ENCODE data around the gene ATP6V1B1.

Gene ATP6V1B1

DNA sequence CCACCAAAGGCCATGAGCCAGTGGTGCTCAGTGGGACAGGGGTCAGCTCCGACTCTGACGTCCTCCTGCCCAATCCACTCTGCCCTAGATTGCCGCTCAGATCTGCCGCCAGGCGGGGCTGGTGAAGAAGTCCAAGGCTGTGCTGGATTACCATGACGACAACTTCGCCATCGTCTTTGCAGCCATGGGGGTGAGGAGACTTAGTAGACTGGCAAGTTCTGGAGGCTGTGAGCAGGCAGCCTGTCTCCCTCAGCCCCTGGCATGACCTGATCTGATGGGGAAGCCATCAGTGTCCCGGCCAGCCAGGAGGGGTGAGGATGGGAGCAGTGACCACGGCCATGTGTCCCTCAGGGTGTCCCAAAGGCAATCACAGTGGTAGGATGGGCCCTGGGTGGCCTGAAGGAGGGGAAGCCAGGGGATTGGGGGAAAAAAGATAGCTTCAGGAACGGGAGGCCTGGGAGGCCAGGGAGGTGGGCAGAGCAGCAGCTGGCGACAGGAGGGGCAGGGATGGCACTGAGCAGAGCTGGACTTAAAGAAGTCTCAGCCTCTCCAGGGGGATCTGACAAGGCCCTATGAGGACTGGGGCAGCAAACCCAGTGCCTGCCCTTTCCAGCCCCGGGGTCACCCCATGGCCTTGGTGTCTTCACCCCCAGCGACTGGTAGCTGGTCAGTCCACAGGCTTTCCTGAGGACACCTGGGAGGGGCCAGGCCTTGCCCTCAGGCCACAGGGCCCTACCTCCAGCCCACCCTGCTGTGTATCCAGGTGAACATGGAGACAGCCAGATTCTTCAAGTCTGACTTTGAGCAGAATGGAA lies 25.3 kb downstream of the ATP6V1B1 start:
- H3K27ac Mint-ChIP-seq, result no peak overlapping the region
- no peaks in the 10 kb centered on the region for H3K36me3 Mint-ChIP-seq
- peaks cover 23% of the 10 kb centered on the region for H3K27me3 Mint-ChIP-seq
- H3K9me3 Mint-ChIP-seq (ENCODE audit: low read depth), result no peaks in the 10 kb centered on the region
- H3K4me1 Mint-ChIP-seq (ENCODE audit: low read depth), result peaks cover 13% of the 10 kb centered on the region
- no peak overlapping the region for H3K4me3 Mint-ChIP-seq

DNA sequence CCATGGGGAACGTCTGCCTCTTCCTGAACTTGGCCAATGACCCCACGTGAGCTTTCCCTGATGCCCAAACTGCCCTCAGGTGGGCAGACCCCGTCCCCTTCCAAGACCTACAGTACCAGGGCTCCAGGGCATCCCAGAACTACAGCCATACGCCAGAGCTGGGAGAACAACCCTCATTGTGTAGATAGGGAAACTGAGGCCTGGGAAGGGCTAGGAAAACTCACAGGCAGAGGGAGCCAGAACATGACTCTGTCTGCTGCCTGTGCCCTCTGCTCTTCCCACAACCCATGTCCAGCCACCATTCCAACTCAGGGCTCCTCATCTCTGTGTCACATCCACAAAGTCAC lies 25.9 kb downstream of the ATP6V1B1 start:
- H3K4me1 Mint-ChIP-seq (ENCODE audit: low read depth), result peaks cover 13% of the 10 kb centered on the region
- H3K27me3 Mint-ChIP-seq, result peaks cover 21% of the 10 kb centered on the region
- H3K27ac Mint-ChIP-seq, result no peak overlapping the region
- H3K9me3 Mint-ChIP-seq (ENCODE audit: low read depth), result no peaks in the 10 kb centered on the region
- no peak overlapping the region for H3K4me3 Mint-ChIP-seq
- H3K36me3 Mint-ChIP-seq, result no peaks in the 10 kb centered on the region

- Mint-ChIP-seq H3K9me3 (ENCODE audit: low read depth) (no peaks in the 10 kb centered on the region), H3K36me3 (no peaks in the 10 kb centered on the region), H3K4me3 (no peak overlapping the region), H3K27me3 (peaks cover 21% of the 10 kb centered on the region), H3K4me1 (ENCODE audit: low read depth) (peaks cover 13% of the 10 kb centered on the region), H3K27ac (no peak overlapping the region)
Measured at GRCh38 chr2:70962211-70962884, 26.6 kb downstream of the ATP6V1B1 start.

DNA sequence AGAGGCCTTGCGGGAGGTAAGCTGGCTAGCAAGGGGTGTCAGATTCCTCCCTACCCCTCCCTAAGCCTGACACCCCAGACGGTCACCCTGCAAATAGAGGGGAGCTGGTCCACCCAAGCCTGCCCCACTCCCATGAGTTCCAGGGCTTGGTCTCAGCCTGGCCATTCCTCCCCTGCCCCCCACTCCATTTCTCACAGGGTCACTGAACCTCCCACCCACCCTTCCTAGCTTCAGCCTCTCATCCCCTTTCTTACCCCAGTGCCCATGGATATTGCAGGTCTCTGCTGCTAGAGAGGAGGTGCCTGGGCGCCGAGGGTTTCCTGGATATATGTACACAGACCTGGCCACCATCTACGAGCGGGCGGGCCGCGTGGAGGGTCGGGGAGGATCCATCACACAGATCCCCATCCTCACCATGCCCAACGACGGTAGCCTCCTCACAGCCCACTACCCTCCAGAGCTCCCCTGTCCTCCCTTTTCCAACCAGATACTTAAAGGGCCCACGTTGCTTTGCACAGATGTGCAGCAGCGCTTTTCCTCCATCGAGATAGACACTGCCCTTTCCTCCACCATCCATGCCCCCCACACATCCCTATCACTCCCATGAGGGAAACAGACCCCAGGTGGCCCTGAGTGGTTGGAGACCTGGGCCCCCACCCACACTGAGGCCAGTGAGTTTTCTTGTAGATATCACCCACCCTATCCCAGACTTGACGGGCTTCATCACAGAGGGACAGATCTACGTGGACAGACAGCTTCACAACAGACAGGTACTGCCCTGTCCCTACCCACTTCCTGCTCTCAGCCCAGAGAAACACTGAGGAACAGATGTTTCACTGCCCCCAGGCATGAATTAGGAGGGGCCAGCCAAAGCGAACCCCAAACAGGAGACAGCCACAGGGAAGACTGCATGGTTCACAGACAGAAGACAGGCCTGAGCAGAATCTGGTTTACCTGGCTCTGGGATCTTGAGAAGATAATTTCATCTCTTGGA lies 27.5 kb downstream of the ATP6V1B1 start:
- Mint-ChIP-seq H3K27me3 (peaks cover 20% of the 10 kb centered on the region), H3K27ac (no peak overlapping the region), H3K9me3 (ENCODE audit: low read depth) (no peaks in the 10 kb centered on the region), H3K4me3 (no peak overlapping the region), H3K36me3 (no peaks in the 10 kb centered on the region), H3K4me1 (ENCODE audit: low read depth) (peaks cover 10% of the 10 kb centered on the region)

GRCh38 chr2:70964133-70964532 lies 28.4 kb downstream of the ATP6V1B1 start:
- no peaks in the 10 kb centered on the region for H3K9me3 Mint-ChIP-seq (ENCODE audit: low read depth)
- H3K4me3 Mint-ChIP-seq, result no peak overlapping the region

GRCh38 chr2:70964596-70965386 lies 29.1 kb downstream of the ATP6V1B1 start:
- H3K4me3 Mint-ChIP-seq, result peak overlapping the region; percentile 89
- H3K27me3 Mint-ChIP-seq, result peaks cover 20% of the 10 kb centered on the region
- no peaks in the 10 kb centered on the region for H3K9me3 Mint-ChIP-seq (ENCODE audit: low read depth)
- H3K4me1 Mint-ChIP-seq (ENCODE audit: low read depth), result peaks cover 5% of the 10 kb centered on the region
- no peaks in the 10 kb centered on the region for H3K36me3 Mint-ChIP-seq
- peak overlapping the region; percentile 50 for H3K27ac Mint-ChIP-seq

More at GRCh38 chr2:70964133-70964532, 28.4 kb downstream of the ATP6V1B1 start:
- Mint-ChIP-seq H3K4me1 (ENCODE audit: low read depth) (peaks cover 5% of the 10 kb centered on the region), H3K36me3 (no peaks in the 10 kb centered on the region), H3K27me3 (peaks cover 20% of the 10 kb centered on the region), H3K27ac (no peak overlapping the region)

GRCh38 chr2:70965506-70965905 lies 29.8 kb downstream of the ATP6V1B1 start:
- H3K4me1 Mint-ChIP-seq (ENCODE audit: low read depth), result peaks cover 5% of the 10 kb centered on the region
- peak overlapping the region; percentile 89 for H3K4me3 Mint-ChIP-seq
- H3K9me3 Mint-ChIP-seq (ENCODE audit: low read depth), result no peaks in the 10 kb centered on the region
- H3K27ac Mint-ChIP-seq, result no peak overlapping the region
- peaks cover 19% of the 10 kb centered on the region for H3K27me3 Mint-ChIP-seq
- H3K36me3 Mint-ChIP-seq, result no peaks in the 10 kb centered on the region

GRCh38 chr2:70966681-70967080 lies 31.0 kb downstream of the ATP6V1B1 start:
- Mint-ChIP-seq H3K4me3 (no peak overlapping the region), H3K27me3 (peaks cover 15% of the 10 kb centered on the region), H3K36me3 (no peaks in the 10 kb centered on the region), H3K9me3 (ENCODE audit: low read depth) (no peaks in the 10 kb centered on the region), H3K4me1 (ENCODE audit: low read depth) (peaks cover 5% of the 10 kb centered on the region), H3K27ac (no peak overlapping the region)

- H3K27ac Mint-ChIP-seq, result no peak overlapping the region
- peaks cover 5% of the 10 kb centered on the region for H3K4me1 Mint-ChIP-seq (ENCODE audit: low read depth)
- H3K4me3 Mint-ChIP-seq, result no peak overlapping the region
- H3K27me3 Mint-ChIP-seq, result peaks cover 13% of the 10 kb centered on the region
- no peaks in the 10 kb centered on the region for H3K36me3 Mint-ChIP-seq
- H3K9me3 Mint-ChIP-seq (ENCODE audit: low read depth), result no peaks in the 10 kb centered on the region
Measured at GRCh38 chr2:70967189-70967588, 31.5 kb downstream of the ATP6V1B1 start.

GRCh38 chr2:70974592-70974991 lies 38.9 kb downstream of the ATP6V1B1 start:
- Mint-ChIP-seq H3K4me1 (ENCODE audit: low read depth) (peaks cover 18% of the 10 kb centered on the region), H3K27me3 (peaks cover 2% of the 10 kb centered on the region), H3K27ac (no peak overlapping the region), H3K36me3 (no peaks in the 10 kb centered on the region), H3K9me3 (ENCODE audit: low read depth) (no peaks in the 10 kb centered on the region), H3K4me3 (no peak overlapping the region)

GRCh38 chr2:70975237-70975636 lies 39.5 kb downstream of the ATP6V1B1 start:
- H3K9me3 Mint-ChIP-seq (ENCODE audit: low read depth), result no peaks in the 10 kb centered on the region
- no peak overlapping the region for H3K27ac Mint-ChIP-seq
- no peak overlapping the region for H3K4me3 Mint-ChIP-seq
- peaks cover 18% of the 10 kb centered on the region for H3K4me1 Mint-ChIP-seq (ENCODE audit: low read depth)
- H3K27me3 Mint-ChIP-seq, result peaks cover 2% of the 10 kb centered on the region
- H3K36me3 Mint-ChIP-seq, result no peaks in the 10 kb centered on the region

DNA sequence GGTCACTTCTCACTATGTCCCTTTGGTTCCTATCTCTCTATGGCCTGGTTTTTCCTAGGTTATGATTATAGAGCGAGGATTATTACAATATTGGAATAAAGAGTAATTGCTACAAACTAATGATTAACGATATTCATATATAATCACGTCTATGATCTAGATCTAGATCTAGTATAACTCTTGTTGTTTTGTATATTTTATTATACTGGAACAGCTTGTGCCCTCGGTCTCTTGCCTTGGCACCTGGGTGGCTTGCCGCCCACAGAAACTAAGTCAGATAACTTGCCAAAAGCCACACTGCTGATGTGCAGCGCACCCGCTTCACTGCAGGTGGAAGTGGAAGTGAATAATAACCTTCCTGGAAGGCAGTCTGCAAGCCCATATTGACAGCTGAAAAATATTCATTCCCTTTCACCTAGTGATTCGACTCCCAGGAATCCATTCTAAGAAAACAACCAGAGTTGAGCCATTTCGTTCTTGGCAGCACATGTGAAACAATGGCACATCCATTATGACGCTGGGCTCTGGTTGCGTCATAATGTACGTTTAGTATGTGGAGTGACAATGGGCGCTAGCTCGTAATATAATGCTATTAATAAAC lies 42.0 kb downstream of the ATP6V1B1 start:
- no peaks in the 10 kb centered on the region for H3K9me3 Mint-ChIP-seq (ENCODE audit: low read depth)
- H3K27me3 Mint-ChIP-seq, result no peaks in the 10 kb centered on the region
- no peaks in the 10 kb centered on the region for H3K36me3 Mint-ChIP-seq
- H3K4me1 Mint-ChIP-seq (ENCODE audit: low read depth), result peaks cover 18% of the 10 kb centered on the region
- peak overlapping the region; percentile 79 for H3K4me3 Mint-ChIP-seq
- H3K27ac Mint-ChIP-seq, result peak overlapping the region; percentile 18

GRCh38 chr2:70978341-70979179 lies 42.9 kb downstream of the ATP6V1B1 start, which contains the start of gene ANKRD53:
Gene ANKRD53, plus strand, starts transcription at chr2:70978630. Its CDS starts 16 bp downstream, at chr2:70978646.
- peaks cover 3% of the 10 kb centered on the region for H3K36me3 Mint-ChIP-seq
- peaks cover 18% of the 10 kb centered on the region for H3K4me1 Mint-ChIP-seq (ENCODE audit: low read depth)
- H3K4me3 Mint-ChIP-seq, result peak within 1 kb of the TSS; percentile 79
- no peaks in the 10 kb centered on the region for H3K9me3 Mint-ChIP-seq (ENCODE audit: low read depth)
- H3K27me3 Mint-ChIP-seq, result no peaks in the 10 kb centered on the region
- H3K27ac Mint-ChIP-seq, result peak within 1 kb of the TSS; percentile 18
